SK-N-SH (cell line): ENCODE data around the gene RNLS.

ENCODE experiments used
- CHD2 ChIP-seq: fragments of 150-350 bp; IDR thresholded peaks from 2 replicates; pipeline ENCODE4 v1.6.1; 2018; ENCODE audit warnings: low read length; ENCODE audit not compliant: partially characterized antibody
- CTCF ChIP-seq: fragments of 200-600 bp; sonication (generic); IDR thresholded peaks from 2 replicates; pipeline ENCODE4 v1.6.1; 2017; ENCODE audit warnings: antibody characterized with exemption, mild to moderate bottlenecking, moderate library complexity
- FOXJ3 ChIP-seq: sonication (generic); formaldehyde crosslinking; IDR thresholded peaks from 2 replicates; pipeline ENCODE4 v1.5.1; 2020; ENCODE audit warnings: mild to moderate bottlenecking, missing genetic modification reagents
- IRF3 ChIP-seq: fragments of 150-350 bp; IDR thresholded peaks from 2 replicates; pipeline ENCODE4 v1.6.1; 2016; ENCODE audit warnings: mild to moderate bottlenecking, low read depth, low read length
- JUND ChIP-seq: IDR thresholded peaks from 2 replicates; pipeline ENCODE4 v1.4.0; 2012
- MAX ChIP-seq: IDR thresholded peaks from 2 replicates; pipeline ENCODE4 v1.4.0; 2012; ENCODE audit warnings: low read depth
- POLR2AphosphoS5 ChIP-seq: IDR thresholded peaks from 2 replicates; pipeline ENCODE4 v1.6.1; 2012; ENCODE audit warnings: low read depth, low read length
- RAD21 ChIP-seq: IDR thresholded peaks from 2 replicates; pipeline ENCODE4 v1.6.1; 2012; ENCODE audit warnings: mild to moderate bottlenecking, low read length
- RCOR1 ChIP-seq: fragments of 150-350 bp; IDR thresholded peaks from 2 replicates; pipeline ENCODE4 v1.6.1; 2017; ENCODE audit warnings: antibody characterized with exemption, low read length
- RFX5 ChIP-seq: IDR thresholded peaks from 2 replicates; pipeline ENCODE4 v1.6.1; 2012; ENCODE audit warnings: mild to moderate bottlenecking, improper control_type of control experiment, low read length
- SIN3A ChIP-seq: IDR thresholded peaks from 2 replicates; pipeline ENCODE4 v1.6.1; 2012; ENCODE audit warnings: low read depth, mild to moderate bottlenecking, low read length, moderate library complexity, borderline replicate concordance
- TAF1 ChIP-seq: IDR thresholded peaks from 2 replicates; pipeline ENCODE4 v1.6.1; 2012; ENCODE audit warnings: low read depth, mild to moderate bottlenecking, low read length, moderate library complexity, borderline replicate concordance
- USF2 ChIP-seq: fragments of 150-350 bp; IDR thresholded peaks from 2 replicates; pipeline ENCODE4 v1.6.1; 2017; ENCODE audit warnings: antibody characterized with exemption, low read length, low read depth, borderline replicate concordance
- YY1 ChIP-seq: IDR thresholded peaks from 2 replicates; pipeline ENCODE4 v1.4.0; 2012; ENCODE audit warnings: low read depth, mild to moderate bottlenecking

GRCh38 chr10:88620441-88620840 lies 37.3 kb upstream of the RNLS start:
- no peak for TF ChIP-seq USF2
- TF ChIP-seq CTCF: no peak
- TF ChIP-seq YY1: no peak
- no peak for TF ChIP-seq CHD2
- no peak for TF ChIP-seq SIN3A
- TF ChIP-seq TAF1: no peak
- no peak for TF ChIP-seq RAD21
- TF ChIP-seq POLR2AphosphoS5: no peak
- TF ChIP-seq MAX: no peak
- no peak for TF ChIP-seq RCOR1
- TF ChIP-seq JUND: no peak
- no peak for TF ChIP-seq IRF3
- TF ChIP-seq RFX5: no peak
- no peak for TF ChIP-seq FOXJ3 (CRISPR knock-in tag)
